Peyer's patch (tissue), 4 donors: Measurements from ENCODE around the gene SLC17A7.

Experiments used
- POLR2A ChIP-seq, 2 donors: fragments of 450-650 bp; IDR thresholded peaks; one replicate each; pipeline ENCODE4 v1.5.1; 2017; ENCODE audit warnings: antibody characterized with exemption in 2 of 2, mild to moderate bottlenecking in 2 of 2, moderate library complexity in 2 of 2
- TF ChIP-seq, protein P1 (sequence below), 6 experiments: fragments of 450-650 bp in 4 of 6; fragments of 200-600 bp in 2 of 6; sonication (generic) in 1 of 6; IDR thresholded peaks; one replicate each; pipeline ENCODE4 v1.5.1; 2017 to 2019; ENCODE audit warnings: antibody characterized with exemption in 6 of 6, mild to moderate bottlenecking in 3 of 6, moderate library complexity in 1 of 6

DNA sequence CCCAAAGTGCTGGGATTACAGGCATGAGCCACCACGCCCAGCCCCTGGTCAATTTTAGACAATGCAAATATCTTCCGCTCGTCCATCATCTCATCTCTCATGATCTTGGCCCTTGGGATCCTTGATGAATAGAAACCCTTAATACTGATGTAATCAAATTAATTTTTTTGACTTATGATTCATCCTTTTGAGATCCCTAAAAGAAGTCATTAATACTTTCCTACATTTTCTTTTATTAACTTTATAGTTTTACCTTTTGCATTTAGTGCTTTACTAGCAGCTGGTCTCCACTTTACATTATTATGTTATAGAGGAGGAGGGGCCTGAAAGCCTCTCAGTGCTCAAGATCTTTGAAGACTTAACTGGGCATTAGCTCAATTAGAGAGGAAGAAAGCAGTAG lies 60.9 kb downstream of the SLC17A7 start:
- TF ChIP-seq, protein P1, sequence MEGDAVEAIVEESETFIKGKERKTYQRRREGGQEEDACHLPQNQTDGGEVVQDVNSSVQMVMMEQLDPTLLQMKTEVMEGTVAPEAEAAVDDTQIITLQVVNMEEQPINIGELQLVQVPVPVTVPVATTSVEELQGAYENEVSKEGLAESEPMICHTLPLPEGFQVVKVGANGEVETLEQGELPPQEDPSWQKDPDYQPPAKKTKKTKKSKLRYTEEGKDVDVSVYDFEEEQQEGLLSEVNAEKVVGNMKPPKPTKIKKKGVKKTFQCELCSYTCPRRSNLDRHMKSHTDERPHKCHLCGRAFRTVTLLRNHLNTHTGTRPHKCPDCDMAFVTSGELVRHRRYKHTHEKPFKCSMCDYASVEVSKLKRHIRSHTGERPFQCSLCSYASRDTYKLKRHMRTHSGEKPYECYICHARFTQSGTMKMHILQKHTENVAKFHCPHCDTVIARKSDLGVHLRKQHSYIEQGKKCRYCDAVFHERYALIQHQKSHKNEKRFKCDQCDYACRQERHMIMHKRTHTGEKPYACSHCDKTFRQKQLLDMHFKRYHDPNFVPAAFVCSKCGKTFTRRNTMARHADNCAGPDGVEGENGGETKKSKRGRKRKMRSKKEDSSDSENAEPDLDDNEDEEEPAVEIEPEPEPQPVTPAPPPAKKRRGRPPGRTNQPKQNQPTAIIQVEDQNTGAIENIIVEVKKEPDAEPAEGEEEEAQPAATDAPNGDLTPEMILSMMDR (IDR thresholded peaks at IDR 0.05), result no peak
- TF ChIP-seq POLR2A (IDR thresholded peaks at IDR 0.05), result no peak
